Measurements from ENCODE around the gene GJC2.

DNA sequence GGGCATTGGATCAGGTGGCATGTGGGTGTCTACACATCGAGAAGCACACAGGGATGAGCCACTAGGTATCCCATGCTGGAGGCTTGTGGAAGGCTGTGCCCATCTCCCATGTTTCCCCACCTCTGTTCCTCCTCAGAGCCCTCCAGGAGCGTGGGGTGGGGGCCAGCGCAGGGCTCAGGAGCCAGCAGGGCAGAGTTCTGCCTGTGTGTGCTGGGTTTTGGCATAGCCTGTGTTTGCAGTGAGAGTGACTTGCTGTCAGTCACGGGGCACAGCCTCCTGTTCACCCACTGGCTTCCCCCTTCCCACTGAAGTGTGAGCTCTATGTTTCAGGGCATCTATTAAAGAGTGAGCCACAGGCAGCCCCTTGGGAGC is 26.3 kb downstream of the GJC2 start:
- TF ChIP-seq, protein P1, sequence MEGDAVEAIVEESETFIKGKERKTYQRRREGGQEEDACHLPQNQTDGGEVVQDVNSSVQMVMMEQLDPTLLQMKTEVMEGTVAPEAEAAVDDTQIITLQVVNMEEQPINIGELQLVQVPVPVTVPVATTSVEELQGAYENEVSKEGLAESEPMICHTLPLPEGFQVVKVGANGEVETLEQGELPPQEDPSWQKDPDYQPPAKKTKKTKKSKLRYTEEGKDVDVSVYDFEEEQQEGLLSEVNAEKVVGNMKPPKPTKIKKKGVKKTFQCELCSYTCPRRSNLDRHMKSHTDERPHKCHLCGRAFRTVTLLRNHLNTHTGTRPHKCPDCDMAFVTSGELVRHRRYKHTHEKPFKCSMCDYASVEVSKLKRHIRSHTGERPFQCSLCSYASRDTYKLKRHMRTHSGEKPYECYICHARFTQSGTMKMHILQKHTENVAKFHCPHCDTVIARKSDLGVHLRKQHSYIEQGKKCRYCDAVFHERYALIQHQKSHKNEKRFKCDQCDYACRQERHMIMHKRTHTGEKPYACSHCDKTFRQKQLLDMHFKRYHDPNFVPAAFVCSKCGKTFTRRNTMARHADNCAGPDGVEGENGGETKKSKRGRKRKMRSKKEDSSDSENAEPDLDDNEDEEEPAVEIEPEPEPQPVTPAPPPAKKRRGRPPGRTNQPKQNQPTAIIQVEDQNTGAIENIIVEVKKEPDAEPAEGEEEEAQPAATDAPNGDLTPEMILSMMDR (optimal IDR thresholded peaks at IDR 0.05 in 1 of 3, IDR thresholded peaks at IDR 0.05 in 1 of 3, conservative IDR thresholded peaks at IDR 0.05 in 1 of 3; ENCODE audit: extremely low read depth in 1 of 3, insufficient read depth in 2 of 3, low read length in 3 of 3) = no peak
- no peak for TF ChIP-seq EZH2 (IDR thresholded peaks at IDR 0.05; ENCODE audit: low read length)

Data from keratinocyte (primary cell).